Activated B cell treated with CpG ODN at 0.5 μM for 24 hours (primary cell): Measurements from ENCODE around the gene FLRT2. TPM values are rescaled to one million over a fixed set of nuclear protein-coding genes. Genes with fewer than 3 reads are reported as not detected.

Experiments used
- ATAC-seq: fragments of 200-7000 bp; cut with Tn5 transposase; one replicate; pipeline ENCODE4 v1.10.0; 2021; ENCODE audit warnings: low read depth, mild to moderate bottlenecking, moderate library complexity
- CTCF ChIA-PET: fragments of 350-600 bp; sonication (Branson Sonifier 250); formaldehyde crosslinking; loops from one replicate; lab custom pipeline; 2021; ENCODE audit warnings: antibody characterized with exemption; lab: Charles Lee
- POLR2A ChIA-PET: fragments of 350-600 bp; sonication (Branson Sonifier 250); formaldehyde crosslinking; loops from one replicate; lab custom pipeline; 2021; ENCODE audit warnings: antibody characterized with exemption; lab: Charles Lee
- DNase-seq: peaks from one replicate; pipeline ENCODE4 v3.0.0; 2022
- H3K27ac Mint-ChIP-seq: one replicate; pipeline ENCODE4 v1.8.0; 2020; ENCODE audit warnings: mixed read lengths
- H3K27me3 Mint-ChIP-seq: one replicate; pipeline ENCODE4 v1.8.0; 2021; ENCODE audit warnings: mixed read lengths
- H3K36me3 Mint-ChIP-seq: one replicate; pipeline ENCODE4 v1.8.0; 2021; ENCODE audit warnings: low read depth, mixed read lengths
- H3K4me1 Mint-ChIP-seq: one replicate; pipeline ENCODE4 v1.8.0; 2021; ENCODE audit warnings: mixed read lengths
- H3K4me3 Mint-ChIP-seq: one replicate; pipeline ENCODE4 v1.8.0; 2020; ENCODE audit warnings: mild to moderate bottlenecking, mixed read lengths
- H3K9me3 Mint-ChIP-seq: one replicate; pipeline ENCODE4 v1.8.0; 2020; ENCODE audit warnings: mixed read lengths
- CTCF ChIP-seq: fragments of 200-600 bp; IDR thresholded peaks from one replicate; pipeline ENCODE4 v1.8.0; 2022; ENCODE audit warnings: antibody characterized with exemption, mild to moderate bottlenecking
- intact Hi-C: fragments of 100-400 bp; cut with micrococcal nuclease; formaldehyde crosslinking; loops from one replicate; pipeline ENCODE4 v1.15.1; 2024
- total RNA-seq: library from RNA; stranded (reverse); gene quantifications from 2 replicates; pipeline ENCODE4 v1.2.3, GENCODE V29; 2022

The FLRT2 gene
- total RNA-seq, 1 donor from 2014 or later, result not detected

GRCh38 chr14:85675957-85676356 is 146.0 kb downstream of the FLRT2 start:
- peaks cover 5% of the 10 kb centered on the region for H3K9me3 Mint-ChIP-seq
- no peaks in the 10 kb centered on the region for H3K27me3 Mint-ChIP-seq
- H3K4me3 Mint-ChIP-seq, result no peak overlapping the region
- H3K36me3 Mint-ChIP-seq, result no peaks in the 10 kb centered on the region
- no peaks in the 10 kb centered on the region for H3K4me1 Mint-ChIP-seq
- ChIA-PET CTCF (no interaction called here), POLR2A (no interaction called here)
- no peak for TF ChIP-seq CTCF
- DNase-seq (no peak), ATAC-seq (no peak)
- intact Hi-C loops, result no loop called here
- H3K27ac Mint-ChIP-seq, result no peak overlapping the region

- Mint-ChIP-seq H3K36me3 (no peaks in the 10 kb centered on the region), H3K27me3 (no peaks in the 10 kb centered on the region), H3K9me3 (peaks cover under 1% of the 10 kb centered on the region), H3K4me1 (no peaks in the 10 kb centered on the region), H3K27ac (no peak overlapping the region), H3K4me3 (no peak overlapping the region)
- ChIA-PET CTCF (no interaction called here), POLR2A (no interaction called here)
- intact Hi-C loops, result no loop called here
- DNase-seq, result no peak
- ATAC-seq, result no peak
- TF ChIP-seq CTCF, result no peak
These were observed 157.0 kb downstream of the FLRT2 start for GRCh38 chr14:85686908-85687307.

GRCh38 chr14:85687456-85687855 is 157.5 kb downstream of the FLRT2 start:
- H3K36me3 Mint-ChIP-seq, result no peaks in the 10 kb centered on the region
- POLR2A ChIA-PET, result no interaction called here
- no peaks in the 10 kb centered on the region for H3K4me1 Mint-ChIP-seq
- no peak for TF ChIP-seq CTCF
- intact Hi-C loops, result no loop called here
- H3K4me3 Mint-ChIP-seq, result no peak overlapping the region
- no peaks in the 10 kb centered on the region for H3K9me3 Mint-ChIP-seq
- CTCF ChIA-PET, result no interaction called here
- no peak overlapping the region for H3K27ac Mint-ChIP-seq
- no peaks in the 10 kb centered on the region for H3K27me3 Mint-ChIP-seq
- ATAC-seq, result no peak
- DNase-seq, result no peak

- CTCF ChIA-PET, result no interaction called here
- no peaks in the 10 kb centered on the region for H3K36me3 Mint-ChIP-seq
- DNase-seq (no peak), ATAC-seq (no peak)
- no peaks in the 10 kb centered on the region for H3K4me1 Mint-ChIP-seq
- H3K27me3 Mint-ChIP-seq, result no peaks in the 10 kb centered on the region
- POLR2A ChIA-PET, result no interaction called here
- no peak overlapping the region for H3K4me3 Mint-ChIP-seq
- no peak overlapping the region for H3K27ac Mint-ChIP-seq
- no peak for TF ChIP-seq CTCF
- no peaks in the 10 kb centered on the region for H3K9me3 Mint-ChIP-seq
- intact Hi-C loops, result no loop called here
These were observed 158.1 kb downstream of the FLRT2 start for GRCh38 chr14:85688006-85688405.

- H3K27me3 Mint-ChIP-seq, result no peaks in the 10 kb centered on the region
- no peak for TF ChIP-seq CTCF
- no peak overlapping the region for H3K4me3 Mint-ChIP-seq
- H3K36me3 Mint-ChIP-seq, result no peaks in the 10 kb centered on the region
- H3K27ac Mint-ChIP-seq, result no peak overlapping the region
- no peaks in the 10 kb centered on the region for H3K4me1 Mint-ChIP-seq
- ChIA-PET POLR2A (no interaction called here), CTCF (no interaction called here)
- intact Hi-C loops, result no loop called here
- DNase-seq (no peak), ATAC-seq (no peak)
- H3K9me3 Mint-ChIP-seq, result peaks cover 5% of the 10 kb centered on the region
These were observed 165.4 kb downstream of the FLRT2 start for GRCh38 chr14:85695300-85695699.
